H1 (cell line): ENCODE measurements around the gene TMCC1.
"Not testable (repeated sequence)": the region's sequence is repeated elsewhere in the genome, so short reads cannot be mapped to it uniquely, and the experiment has no call there.

ENCODE experiments used
- SP2 ChIP-seq: IDR thresholded peaks from 2 replicates; pipeline ENCODE4 v1.6.1; 2012; ENCODE audit warnings: mild to moderate bottlenecking, low read length, inconsistent platforms
- TF ChIP-seq, protein P1 (sequence below), 3 experiments: IDR thresholded peaks; 1 replicate in 2 of 3; 2 replicates in 1 of 3; pipeline versions ENCODE4 v1.5.1 to v1.6.1; 2011; ENCODE audit warnings: low read length in 3 of 3, mild to moderate bottlenecking in 3 of 3, inconsistent platforms in 2 of 3, low read depth in 1 of 3, moderate library complexity in 1 of 3; ENCODE audit not compliant: insufficient read depth in 1 of 3; ENCODE audit errors: control extremely low read depth in 1 of 3

DNA sequence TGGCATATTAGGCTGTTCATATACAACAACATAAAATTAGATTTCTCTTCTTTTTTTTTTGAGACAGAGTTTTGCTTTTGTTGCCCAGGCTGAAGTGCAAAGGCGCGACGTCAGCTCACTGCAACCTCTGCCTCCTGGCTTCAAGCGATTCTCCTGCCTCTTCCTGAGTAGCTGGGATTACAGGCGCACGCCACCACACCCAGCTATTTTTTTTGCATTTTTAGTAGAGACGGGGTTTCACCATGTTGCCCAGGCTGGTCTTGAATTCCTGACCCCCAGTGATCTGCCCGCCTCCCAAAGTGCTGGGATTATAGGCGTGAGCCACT is 218.8 kb downstream of the TMCC1 start:
- TF ChIP-seq SP2 = not testable (repeated sequence)
- TF ChIP-seq, protein P1, sequence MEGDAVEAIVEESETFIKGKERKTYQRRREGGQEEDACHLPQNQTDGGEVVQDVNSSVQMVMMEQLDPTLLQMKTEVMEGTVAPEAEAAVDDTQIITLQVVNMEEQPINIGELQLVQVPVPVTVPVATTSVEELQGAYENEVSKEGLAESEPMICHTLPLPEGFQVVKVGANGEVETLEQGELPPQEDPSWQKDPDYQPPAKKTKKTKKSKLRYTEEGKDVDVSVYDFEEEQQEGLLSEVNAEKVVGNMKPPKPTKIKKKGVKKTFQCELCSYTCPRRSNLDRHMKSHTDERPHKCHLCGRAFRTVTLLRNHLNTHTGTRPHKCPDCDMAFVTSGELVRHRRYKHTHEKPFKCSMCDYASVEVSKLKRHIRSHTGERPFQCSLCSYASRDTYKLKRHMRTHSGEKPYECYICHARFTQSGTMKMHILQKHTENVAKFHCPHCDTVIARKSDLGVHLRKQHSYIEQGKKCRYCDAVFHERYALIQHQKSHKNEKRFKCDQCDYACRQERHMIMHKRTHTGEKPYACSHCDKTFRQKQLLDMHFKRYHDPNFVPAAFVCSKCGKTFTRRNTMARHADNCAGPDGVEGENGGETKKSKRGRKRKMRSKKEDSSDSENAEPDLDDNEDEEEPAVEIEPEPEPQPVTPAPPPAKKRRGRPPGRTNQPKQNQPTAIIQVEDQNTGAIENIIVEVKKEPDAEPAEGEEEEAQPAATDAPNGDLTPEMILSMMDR (IDR thresholded peaks at IDR 0.05; ENCODE audit: control extremely low read depth in 1 of 3, insufficient read depth in 1 of 3, low read depth in 1 of 3, low read length in 3 of 3) = not testable (repeated sequence)
